AG04449 (cell line): ENCODE results near the gene NUMBL.
"Not testable (repeated sequence)": the region's sequence is repeated elsewhere in the genome, so short reads cannot be mapped to it uniquely, and the experiment has no call there.

ENCODE experiments used
- CTCF ChIA-PET: fragments of 350-600 bp; formaldehyde crosslinking; extraction: SDS; loops from one replicate; lab custom pipeline; 2021; ENCODE audit warnings: antibody characterized with exemption; lab: Yijun Ruan, JAX
- POLR2A ChIA-PET: fragments of 400-600, 350-600 bp; formaldehyde crosslinking; extraction: SDS; loops from one replicate; lab custom pipeline; 2020; ENCODE audit warnings: antibody characterized with exemption, inconsistent platforms; lab: Yijun Ruan, JAX
- DNase-seq: peaks from one replicate; pipeline ENCODE4 v3.0.0-alpha.2; 2010; ENCODE audit warnings: low read depth, low spot score
- H3K4me3 ChIP-seq: 2 replicates; pipeline ENCODE4 v1.5.1; 2011; ENCODE audit warnings: low read depth, mild to moderate bottlenecking, control low read depth, low read length
- TF ChIP-seq, protein P1 (sequence below): IDR thresholded peaks from one replicate; pipeline ENCODE4 v1.5.1; 2011; ENCODE audit warnings: mild to moderate bottlenecking, moderate library complexity, low read length, control low read depth, inconsistent platforms; ENCODE audit not compliant: insufficient read depth; ENCODE audit errors: missing control alignments

Gene NUMBL

DNA sequence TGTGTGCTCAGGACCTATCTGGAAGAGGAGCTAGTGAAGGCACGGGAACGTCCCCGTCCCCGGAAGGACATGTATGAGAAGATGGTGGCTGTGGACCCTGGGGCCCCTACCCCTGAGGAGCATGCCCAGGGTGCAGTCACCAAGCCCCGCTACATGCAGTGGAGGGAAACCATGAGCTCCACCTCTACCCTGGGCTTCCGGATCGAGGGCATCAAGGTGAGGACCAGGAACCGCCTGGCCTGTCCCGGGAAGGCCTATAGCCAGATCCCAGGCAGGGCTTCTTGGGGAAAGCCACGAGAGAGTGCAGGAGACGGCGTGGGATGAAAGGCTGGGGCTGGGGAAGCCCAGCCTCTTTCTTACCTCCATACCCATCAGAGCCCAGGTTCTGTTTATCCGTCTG lies 42.7 kb upstream of the NUMBL start:
- POLR2A ChIA-PET, result no interaction called here
- DNase-seq, result no peak
- CTCF ChIA-PET, result interaction anchor here (1.3 to 1.9 kb wide), 3 partner anchors 9 to 74 kb away, joined by 4 to 6 read pairs (median 5); no protein-coding TSS in a partner anchor
- TF ChIP-seq, protein P1, sequence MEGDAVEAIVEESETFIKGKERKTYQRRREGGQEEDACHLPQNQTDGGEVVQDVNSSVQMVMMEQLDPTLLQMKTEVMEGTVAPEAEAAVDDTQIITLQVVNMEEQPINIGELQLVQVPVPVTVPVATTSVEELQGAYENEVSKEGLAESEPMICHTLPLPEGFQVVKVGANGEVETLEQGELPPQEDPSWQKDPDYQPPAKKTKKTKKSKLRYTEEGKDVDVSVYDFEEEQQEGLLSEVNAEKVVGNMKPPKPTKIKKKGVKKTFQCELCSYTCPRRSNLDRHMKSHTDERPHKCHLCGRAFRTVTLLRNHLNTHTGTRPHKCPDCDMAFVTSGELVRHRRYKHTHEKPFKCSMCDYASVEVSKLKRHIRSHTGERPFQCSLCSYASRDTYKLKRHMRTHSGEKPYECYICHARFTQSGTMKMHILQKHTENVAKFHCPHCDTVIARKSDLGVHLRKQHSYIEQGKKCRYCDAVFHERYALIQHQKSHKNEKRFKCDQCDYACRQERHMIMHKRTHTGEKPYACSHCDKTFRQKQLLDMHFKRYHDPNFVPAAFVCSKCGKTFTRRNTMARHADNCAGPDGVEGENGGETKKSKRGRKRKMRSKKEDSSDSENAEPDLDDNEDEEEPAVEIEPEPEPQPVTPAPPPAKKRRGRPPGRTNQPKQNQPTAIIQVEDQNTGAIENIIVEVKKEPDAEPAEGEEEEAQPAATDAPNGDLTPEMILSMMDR, result no peak
- H3K4me3 ChIP-seq, result no peak overlapping the region

DNA sequence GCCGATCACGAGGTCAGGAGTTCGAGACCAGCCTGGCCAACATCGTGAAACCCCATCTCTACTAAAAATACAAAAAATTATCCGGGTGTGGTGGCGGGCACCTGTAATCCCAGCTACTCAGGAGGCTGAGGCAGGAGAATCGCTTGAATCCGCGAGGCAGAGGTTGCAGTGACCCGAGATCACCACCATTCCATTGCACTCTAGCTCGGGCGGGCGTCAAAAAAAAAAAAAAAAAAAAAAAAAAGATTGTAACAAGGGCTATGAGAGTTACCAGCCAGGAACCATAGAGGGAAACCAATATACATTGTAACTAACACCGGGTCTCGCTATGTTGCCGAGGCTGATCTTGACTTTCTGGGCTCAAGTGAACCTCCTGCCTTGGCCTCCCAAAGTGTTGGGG lies 41.9 kb upstream of the NUMBL start:
- POLR2A ChIA-PET, DNase-seq, H3K4me3 ChIP-seq: not testable (repeated sequence)
- CTCF ChIA-PET, result interaction anchor here (1.3 kb wide), 1 partner anchor 74 kb away, joined by 6 read pairs; no protein-coding TSS in a partner anchor

DNA sequence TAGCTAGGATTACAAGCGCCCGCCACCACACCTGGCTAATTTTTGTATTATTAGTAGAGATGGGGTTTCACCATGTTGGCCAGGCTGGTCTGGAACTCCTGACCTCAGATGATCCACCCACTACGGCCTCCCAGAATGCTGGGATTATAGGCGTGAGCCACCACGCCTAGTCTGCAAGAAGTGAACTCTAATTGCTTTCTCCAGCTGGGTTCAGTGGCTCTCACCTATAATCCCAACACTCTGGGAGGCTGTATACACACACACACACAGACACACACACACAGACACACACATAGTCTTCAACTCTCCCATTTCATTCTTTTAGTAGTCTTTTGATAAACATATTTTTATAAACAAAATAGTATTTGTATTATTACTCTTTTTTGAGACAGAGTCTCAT lies 39.6 kb upstream of the NUMBL start:
- POLR2A ChIA-PET, DNase-seq, H3K4me3 ChIP-seq: not testable (repeated sequence)
- CTCF ChIA-PET, result interaction anchor here (0.9 kb wide), 1 partner anchor 12 kb away, joined by 4 read pairs; no protein-coding TSS in a partner anchor

DNA sequence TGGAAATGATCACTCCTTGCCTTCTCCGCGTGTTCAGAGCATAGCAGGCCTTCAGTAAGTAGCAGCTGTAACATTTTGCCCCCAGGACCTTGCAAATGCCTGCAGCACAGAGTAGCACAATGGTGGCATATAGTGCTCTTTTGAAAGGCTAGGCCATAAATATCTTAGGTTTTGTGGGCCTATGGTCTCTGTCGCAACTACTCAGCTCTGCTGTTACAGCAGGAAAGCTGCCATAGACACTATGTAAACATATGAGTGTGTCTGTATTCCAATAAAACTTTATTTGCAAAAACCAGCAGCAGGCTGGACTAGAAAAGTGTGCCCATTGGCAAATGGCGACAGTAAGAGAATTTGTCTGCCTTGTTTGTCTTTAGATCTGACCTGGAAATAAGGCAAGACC lies 35.8 kb upstream of the NUMBL start:
- no peak for DNase-seq
- TF ChIP-seq, protein P1, result no peak
- POLR2A ChIA-PET, result no interaction called here
- H3K4me3 ChIP-seq, result no peak overlapping the region
- CTCF ChIA-PET, result no interaction called here

DNA sequence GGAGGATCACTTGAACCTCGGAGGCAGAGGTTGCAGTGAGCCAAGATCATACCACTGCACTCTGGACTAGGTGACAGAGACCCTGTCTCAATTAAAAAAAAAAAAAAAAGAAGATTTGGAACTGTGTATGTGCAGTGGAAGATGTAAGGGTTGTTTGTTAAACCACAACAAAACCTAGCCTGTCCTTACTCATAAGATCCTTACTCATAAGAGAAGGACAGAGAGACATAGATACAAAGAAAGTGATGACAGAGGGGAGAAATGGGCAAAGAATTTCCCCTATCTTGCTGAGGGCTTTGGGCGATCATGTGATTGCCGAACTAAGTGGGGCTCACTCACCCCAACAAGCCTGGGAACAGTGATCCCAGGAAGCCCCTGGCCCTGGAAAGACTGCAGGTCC lies 34.4 kb upstream of the NUMBL start:
- ChIA-PET POLR2A (interaction anchor here (0.5 kb wide), 1 partner anchor 11 kb away, joined by 3 read pairs; no protein-coding TSS in a partner anchor), CTCF (no interaction called here)
- no peak for DNase-seq
- TF ChIP-seq, protein P1, result no peak
- no peak overlapping the region for H3K4me3 ChIP-seq

DNA sequence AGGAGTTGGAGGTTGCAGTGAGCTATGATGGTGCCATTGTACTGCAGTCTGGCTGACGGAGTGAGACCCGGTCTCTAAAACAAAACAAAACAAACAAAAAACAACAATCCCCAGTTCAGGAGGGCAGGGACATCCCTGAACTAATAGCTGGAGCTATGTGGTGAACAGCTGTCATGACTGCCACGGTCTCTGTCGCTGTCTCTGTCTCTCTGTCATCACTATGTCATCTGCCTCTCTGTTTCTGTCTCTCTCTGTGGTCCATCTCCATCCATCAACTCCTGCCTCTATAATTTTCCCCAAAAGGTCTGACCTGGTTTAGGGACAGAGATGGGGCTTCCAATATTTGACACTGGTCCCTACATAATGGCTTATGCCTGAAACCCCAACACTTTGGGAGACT lies 33.9 kb upstream of the NUMBL start:
- POLR2A ChIA-PET, result no interaction called here
- CTCF ChIA-PET, result no interaction called here
- no peak for DNase-seq
- H3K4me3 ChIP-seq, result no peak overlapping the region
- TF ChIP-seq, protein P1, result no peak

DNA sequence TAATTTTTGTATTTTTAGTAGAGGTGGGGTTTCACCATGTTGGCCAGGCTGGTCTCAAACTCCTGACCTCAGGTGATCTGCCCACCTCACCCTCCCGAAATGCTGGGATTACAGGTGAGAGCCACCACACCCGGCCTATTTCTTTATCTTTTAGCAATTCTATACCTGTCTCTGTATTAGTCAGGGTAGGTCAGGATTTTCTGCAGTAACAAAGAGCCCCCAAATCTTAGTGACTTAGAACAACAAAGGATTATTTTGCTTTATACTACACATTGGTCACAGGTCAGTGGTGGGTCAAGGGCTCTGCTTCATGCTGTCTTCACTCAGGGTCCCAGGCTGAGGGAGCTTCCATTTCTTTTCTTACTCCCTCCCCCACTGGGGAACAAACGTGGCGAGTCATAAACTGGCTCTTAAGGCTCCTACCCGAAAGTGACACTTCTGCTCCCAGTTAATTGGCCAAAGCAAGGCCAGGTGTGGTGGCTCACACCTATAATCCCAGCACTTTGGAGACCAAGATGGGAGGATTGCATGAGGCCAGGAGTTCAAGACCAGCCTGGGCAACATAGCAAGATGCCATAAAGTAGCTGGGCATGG lies 33.3 kb upstream of the NUMBL start:
- CTCF ChIA-PET, result no interaction called here
- DNase-seq, result no peak
- H3K4me3 ChIP-seq, result no peak overlapping the region
- TF ChIP-seq, protein P1, result no peak
- POLR2A ChIA-PET, result no interaction called here
